NCI-H2227 treated with DMSO at 0.1 percent for 48 hours (cell line): ENCODE measurements around the gene PTPN3.

Experiments
- DNase-seq: peaks from one replicate; lab custom pipeline; 2025; lab: John Stamatoyannopoulos, UW

Gene PTPN3

GRCh38 chr9:109336409-109336808, 161.7 kb downstream of the PTPN3 start:
- no peak for DNase-seq

GRCh38 chr9:109335929-109336328, 162.2 kb downstream of the PTPN3 start:
- DNase-seq, result no peak

- DNase-seq, result no peak
Observed at GRCh38 chr9:109335121-109335520, 163.0 kb downstream of the PTPN3 start.

GRCh38 chr9:109331353-109331752, 166.8 kb downstream of the PTPN3 start:
- no peak for DNase-seq

GRCh38 chr9:109329638-109330258, 168.4 kb downstream of the PTPN3 start:
- no peak for DNase-seq

- no peak for DNase-seq
Observed at GRCh38 chr9:109328978-109329637, 169.0 kb downstream of the PTPN3 start.
